GM13977 (cell line): Measurements from ENCODE around the gene PLEKHN1.

ENCODE experiments used
- DNase-seq: peaks from one replicate; pipeline ENCODE4 v3.0.0; 2012; ENCODE audit warnings: low spot score
- CTCF ChIP-seq: IDR thresholded peaks from 2 replicates; pipeline ENCODE4 v1.5.1; 2012; ENCODE audit warnings: mild to moderate bottlenecking, control low read depth; ENCODE audit not compliant: insufficient read depth; ENCODE audit errors: extremely low read depth, missing control alignments
- in situ Hi-C: fragments of 300-500 bp; cut with MboI; formaldehyde crosslinking; loops from one replicate; pipeline ENCODE4 v1.12.0; 2022; ENCODE audit warnings: low sequenced_read_pairs, low pct_unique_long_range_greater_than_20kb, mixed read lengths, inconsistent platforms; ENCODE audit not compliant: unreplicated experiment

PLEKHN1 gene

GRCh38 chr1:939511-940106, 26.7 kb upstream of the PLEKHN1 start:
- in situ Hi-C loops = no loop called here
- DNase-seq = no peak
- no peak for TF ChIP-seq CTCF

GRCh38 chr1:940107-941014, 25.9 kb upstream of the PLEKHN1 start:
- no peak for TF ChIP-seq CTCF
- peak; percentile 87 for DNase-seq
- in situ Hi-C loops = no loop called here

- no peak for TF ChIP-seq CTCF
- in situ Hi-C loops = no loop called here
- no peak for DNase-seq
These were observed 25.2 kb upstream of the PLEKHN1 start for GRCh38 chr1:941015-941587.

- DNase-seq = peak; percentile 84
- in situ Hi-C loops = no loop called here
- TF ChIP-seq CTCF = no peak
These were observed 24.5 kb upstream of the PLEKHN1 start for GRCh38 chr1:941588-942383.

GRCh38 chr1:942411-942821, 23.9 kb upstream of the PLEKHN1 start:
- in situ Hi-C loops = no loop called here
- peak; percentile 75 for DNase-seq

More at GRCh38 chr1:942411-942821, 23.9 kb upstream of the PLEKHN1 start:
- TF ChIP-seq CTCF = no peak
